ENCODE data around the gene DEFB114.

DNA sequence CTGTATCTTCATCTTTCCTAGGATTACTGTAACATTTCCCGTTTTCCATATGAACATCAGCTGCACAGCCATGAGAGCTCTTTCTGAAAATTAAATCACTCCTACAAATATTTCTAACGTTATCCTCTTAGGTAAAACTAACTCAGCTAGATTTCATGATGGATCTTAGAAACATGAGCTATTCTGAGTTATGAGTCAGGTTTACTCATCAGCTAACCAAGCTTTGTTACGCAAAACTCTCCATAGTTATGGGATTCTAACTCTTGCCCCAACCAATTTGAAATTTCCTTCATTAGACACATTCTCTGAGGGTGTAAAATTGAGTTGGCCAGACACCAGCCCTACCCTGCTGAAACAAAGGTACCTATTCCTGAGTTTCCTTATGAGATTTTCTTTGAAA, 43.9 kb upstream of the DEFB114 start:
- TF ChIP-seq CTCF (IDR thresholded peaks at IDR 0.05; ENCODE audit: insufficient read depth, low read depth, low read length) (no peak), EZH2 (IDR thresholded peaks at IDR 0.05; ENCODE audit: insufficient read depth, low read length) (no peak)
